Kidney (tissue), 22 donors: Measurements from ENCODE around the gene NUP107. TPM values are rescaled to one million over a fixed set of nuclear protein-coding genes. Genes with fewer than 3 reads are reported as not detected.
"Not testable (repeated sequence)": the region's sequence is repeated elsewhere in the genome, so short reads cannot be mapped to it uniquely, and the experiment has no call there.

Source experiments
- DNase-seq, 5 donors: peaks; one replicate each; pipeline ENCODE4 v3.0.0-alpha.2; 2013 to 2020
- FAIRE-seq: peaks from 2 replicates; lab custom pipeline; 2012; peaks lifted over from hg19 to GRCh38; lab: Jason Lieb, UNC
- H3K27ac ChIP-seq, 2 donors: one replicate each; pipeline ENCODE4 v1.7.0; 2013; ENCODE audit warnings: low read depth in 2 of 2, low read length in 2 of 2, inconsistent platforms in 1 of 2
- H3K27me3 ChIP-seq: one replicate; pipeline ENCODE4 v1.7.1; 2013; ENCODE audit warnings: low read length, inconsistent platforms; ENCODE audit not compliant: control insufficient read depth, insufficient read depth
- H3K36me3 ChIP-seq, 3 donors: one replicate each; pipeline versions ENCODE4 v1.7.0 to v1.7.1; 2013; ENCODE audit warnings: low read length in 3 of 3, control low read depth in 1 of 3, inconsistent platforms in 1 of 3; ENCODE audit not compliant: insufficient read depth in 3 of 3, control insufficient read depth in 2 of 3
- H3K4me1 ChIP-seq, 3 donors: one replicate each; pipeline versions ENCODE4 v1.7.0 to v1.7.1; 2013; ENCODE audit warnings: low read length in 3 of 3, inconsistent platforms in 1 of 3, low read depth in 1 of 3; ENCODE audit not compliant: control insufficient read depth in 2 of 3, insufficient read depth in 2 of 3
- H3K4me3 ChIP-seq, 3 donors: one replicate each; pipeline versions ENCODE4 v1.7.0 to v1.8.1; 2013; ENCODE audit warnings: low read length in 3 of 3, control low read depth in 1 of 3, inconsistent platforms in 1 of 3
- H3K9ac ChIP-seq, 3 donors: one replicate each; pipeline versions ENCODE4 v1.7.0 to v1.7.1; 2013; ENCODE audit warnings: low read length in 3 of 3, control low read depth in 1 of 3, inconsistent platforms in 1 of 3
- H3K9me3 ChIP-seq, 3 donors: one replicate each; pipeline versions ENCODE4 v1.7.0 to v1.7.1; 2013; ENCODE audit warnings: low read length in 3 of 3, control low read depth in 1 of 3, inconsistent platforms in 1 of 3; ENCODE audit not compliant: control insufficient read depth in 2 of 3, insufficient read depth in 1 of 3
- CTCF ChIP-seq: IDR thresholded peaks from 3 replicates; pipeline ENCODE4 v1.5.1; 2012; ENCODE audit warnings: mild to moderate bottlenecking, moderate library complexity, borderline replicate concordance; ENCODE audit not compliant: insufficient read depth; ENCODE audit errors: extremely low read depth
- intact Hi-C: fragments of 100-400 bp; cut with DNase I; formaldehyde crosslinking; loops from one replicate; pipeline ENCODE4 v1.11.1; 2022
- long read RNA-seq, 10 donors: library from polyadenylated mRNA in 1 of 10; unstranded in 1 of 10; transcript quantifications; one replicate each; pipeline ENCODE4 v2.0.0 and lab custom pipeline, GENCODE V29; 2021 to 2026
- polyA plus RNA-seq: library from polyadenylated mRNA; stranded (reverse); fragments of 350-450 nt; fragmentation: Illumina TruSeq; extraction: RNeasy Lipid Tissue Mini Kit (QIAGEN cat#74804); gene quantifications from one replicate; pipeline ENCODE4 v1.2.3, GENCODE V29; 2014; ENCODE audit warnings: low read depth, low replicate concordance; ENCODE audit not compliant: insufficient read depth
- total RNA-seq: library from RNA; stranded (reverse); fragmentation: NEBNext Ultra II Directional; extraction: Animal tissue kit (Norgen Biotek cat#: 25700); gene quantifications from one replicate; pipeline ENCODE4 v1.2.1, GENCODE V29; 2021
- donor health status: control.
- donor health status: control.
- donor health status: control.
- donor health status: control.
- donor health status: control.
- donor health status: DM: yes; HTN: yes; CAD: no.
- donor health status: Normal renal cell carcinoma (clear cell type).

The NUP107 gene
- 34.4 TPM for total RNA-seq
- 10.6 TPM for polyA plus RNA-seq
- long read RNA-seq, donor 1, full-length matches to known transcripts = 1 of 6 reads
- long read RNA-seq, donor 1, partial matches to known transcripts = 5 of 6 reads
- long read RNA-seq, donor 1, other reads (novel, unspliced or antisense) = 0 of 6 reads
- long read RNA-seq, donor 2, full-length matches to known transcripts = 2 of 2 reads
- long read RNA-seq, donor 2, partial matches to known transcripts = 0 of 2 reads
- long read RNA-seq, donor 2, other reads (novel, unspliced or antisense) = 0 of 2 reads
- long read RNA-seq, donor 3, full-length matches to known transcripts = 5 of 12 reads
- long read RNA-seq, donor 3, partial matches to known transcripts = 7 of 12 reads
- long read RNA-seq, donor 3, other reads (novel, unspliced or antisense) = 0 of 12 reads
- long read RNA-seq, donor 4, full-length matches to known transcripts = 4 of 4 reads
- long read RNA-seq, donor 4, partial matches to known transcripts = 0 of 4 reads
- long read RNA-seq, donor 4, other reads (novel, unspliced or antisense) = 0 of 4 reads
- long read RNA-seq, donor 5 = 0 reads
- long read RNA-seq, donor 6, full-length matches to known transcripts = 9 of 24 reads
- long read RNA-seq, donor 6, partial matches to known transcripts = 15 of 24 reads
- long read RNA-seq, donor 6, other reads (novel, unspliced or antisense) = 0 of 24 reads
- long read RNA-seq, donor 7, full-length matches to known transcripts = 13 of 21 reads
- long read RNA-seq, donor 7, partial matches to known transcripts = 6 of 21 reads
- long read RNA-seq, donor 7, other reads (novel, unspliced or antisense) = 2 of 21 reads
- long read RNA-seq, donor 8, full-length matches to known transcripts = 1 of 1 reads
- long read RNA-seq, donor 8, partial matches to known transcripts = 0 of 1 reads
- long read RNA-seq, donor 8, other reads (novel, unspliced or antisense) = 0 of 1 reads
- long read RNA-seq, donor 9, full-length matches to known transcripts = 2 of 2 reads
- long read RNA-seq, donor 9, partial matches to known transcripts = 0 of 2 reads
- long read RNA-seq, donor 9, other reads (novel, unspliced or antisense) = 0 of 2 reads
- long read RNA-seq, donor 10, full-length matches to known transcripts = 4 of 4 reads
- long read RNA-seq, donor 10, partial matches to known transcripts = 0 of 4 reads
- long read RNA-seq, donor 10, other reads (novel, unspliced or antisense) = 0 of 4 reads

GRCh38 chr12:68686595-68687521 lies at the start of gene NUP107:
TSS of gene NUP107 (plus strand) at chr12:68686978. CDS start at chr12:68687066, 88 bp downstream.
- intact Hi-C loops = no loop called here

GRCh38 chr12:68637439-68637838 lies 49.3 kb upstream of the NUP107 start:
- H3K27ac ChIP-seq, FAIRE-seq, H3K4me1 ChIP-seq: not testable (repeated sequence)

More at GRCh38 chr12:68686595-68687521, at the start of gene NUP107:
- Histone ChIP-seq H3K27me3 (no peaks in the 10 kb centered on the region), H3K9ac (peak within 1 kb of the TSS; percentile 68 to 93 (median 86)), H3K9me3 (no peaks in the 10 kb centered on the region), H3K4me1 (peaks cover 0 to 7% (median 4%) of the 10 kb centered on the region in 3 donors), H3K27ac (peak within 1 kb of the TSS; percentile 75 to 85), H3K36me3 (no peaks in the 10 kb centered on the region), H3K4me3 (peak within 1 kb of the TSS; percentile 95 to 99 (median 97))
- DNase-seq = peak; percentile 99 to 100 (median 99)
- TF ChIP-seq CTCF = no peak
- peak; percentile 50 for FAIRE-seq

GRCh38 chr12:68638171-68638570 lies 48.6 kb upstream of the NUP107 start:
- Histone ChIP-seq H3K27ac (no peak overlapping the region), H3K9ac (no peak overlapping the region), H3K4me3 (no peak overlapping the region), H3K4me1 (no peaks in the 10 kb centered on the region), H3K9me3 (no peaks in the 10 kb centered on the region), H3K36me3 (no peaks in the 10 kb centered on the region), H3K27me3 (no peaks in the 10 kb centered on the region)
- intact Hi-C loops = no loop called here
- no peak for TF ChIP-seq CTCF
- no peak for DNase-seq
- FAIRE-seq = no peak

More at GRCh38 chr12:68637439-68637838, 49.3 kb upstream of the NUP107 start:
- H3K27me3 ChIP-seq, DNase-seq, H3K4me3 ChIP-seq, H3K9me3 ChIP-seq, intact Hi-C loops, H3K9ac ChIP-seq, H3K36me3 ChIP-seq: not testable (repeated sequence)
